HCT116 (cell line): ENCODE measurements around the gene RAB40C. TPM values are rescaled to one million over a fixed set of nuclear protein-coding genes. Genes with fewer than 3 reads are reported as not detected.

Experiments used
- ATAC-seq: fragments of 200-7000 bp; cut with Tn5 transposase; 2 replicates; pipeline ENCODE4 v1.9.1; 2020; ENCODE audit warnings: mild to moderate bottlenecking, moderate library complexity
- BruUV-seq: library from RNA; stranded (reverse); fragments of 400-500 nt; replicated peaks from 2 replicates; lab custom pipeline; 2021; lab: Mats Ljungman, UMichigan
- CTCF ChIA-PET: fragments of 300-600 bp; sonication (Branson Sonifier 250); formaldehyde crosslinking; loops from one replicate; lab custom pipeline; 2021; ENCODE audit warnings: antibody characterized with exemption; lab: Charles Lee
- POLR2A ChIA-PET: fragments of 300-600, 350-600 bp; sonication (Branson Sonifier 250); formaldehyde crosslinking; loops from one replicate; lab custom pipeline; 2021; ENCODE audit warnings: antibody characterized with exemption; lab: Charles Lee
- RAD21 ChIA-PET, 2 experiments: fragments of 300-600 bp; sonication (Branson Sonifier 250); formaldehyde crosslinking; loops; one replicate each; lab custom pipeline; 2023; ENCODE audit warnings: low total read pairs in 2 of 2; ENCODE audit not compliant: uncharacterized antibody in 2 of 2, unreplicated experiment in 2 of 2, low non-redundant PET in 1 of 2; lab: Charles Lee
- DNase-seq: peaks from one replicate; pipeline ENCODE4 v3.0.0-alpha.2; 2010; ENCODE audit warnings: low read depth, low spot score
- H2AFZ ChIP-seq: fragments of 200-600 bp; shearing (Covaris generic), sonication (generic); 2 replicates; pipeline ENCODE4 v1.6.1; 2017; ENCODE audit warnings: low read depth, mixed run types, mixed read lengths, antibody characterized with exemption, low read length; ENCODE audit not compliant: poor library complexity, severe bottlenecking
- H3K27ac ChIP-seq: 2 replicates; pipeline ENCODE4 v1.5.1; 2012; ENCODE audit warnings: low read depth, low read length
- H3K27me3 ChIP-seq: fragments of 200-600 bp; sonication (generic); 2 replicates; pipeline ENCODE4 v1.6.1; 2016; ENCODE audit warnings: mixed run types, low read length, mixed read lengths; ENCODE audit not compliant: insufficient read depth
- H3K36me3 ChIP-seq, 2 experiments: fragments of 200-500 bp in 1 of 2; fragments of 200-600 bp in 1 of 2; sonication (Bioruptor generic) in 1 of 2; sonication (generic) in 1 of 2; 2 replicates each; pipeline versions ENCODE4 v1.5.1 to v1.6.1; 2014 to 2016; ENCODE audit warnings: low read length in 2 of 2, inconsistent platforms in 1 of 2, mixed read lengths in 1 of 2, mixed run types in 1 of 2; ENCODE audit not compliant: insufficient read depth in 2 of 2, control insufficient read depth in 1 of 2
- H3K4me1 ChIP-seq, 2 experiments: fragments of 200-600 bp in 1 of 2; sonication (generic) in 1 of 2; 2 replicates each; pipeline versions ENCODE4 v1.5.1 to v1.6.1; 2012 to 2017; ENCODE audit warnings: low read length in 2 of 2, inconsistent platforms in 1 of 2, mild to moderate bottlenecking in 1 of 2, mixed read lengths in 1 of 2, mixed run types in 1 of 2, moderate library complexity in 1 of 2; ENCODE audit not compliant: insufficient read depth in 2 of 2, control insufficient read depth in 1 of 2
- H3K4me2 ChIP-seq: fragments of 200-600 bp; sonication (generic); 2 replicates; pipeline ENCODE4 v1.6.1; 2017; ENCODE audit warnings: mixed run types, low read length, mixed read lengths
- H3K4me3 ChIP-seq, 2 experiments: fragments of 200-600 bp in 1 of 2; sonication (generic) in 1 of 2; replicated peaks in 1 of 2; 2 replicates each; pipeline ENCODE4 v1.5.1; 2011 to 2016; ENCODE audit warnings: low read length in 2 of 2, control low read depth in 1 of 2, low read depth in 1 of 2, mild to moderate bottlenecking in 1 of 2, mixed read lengths in 1 of 2, mixed run types in 1 of 2
- H3K79me2 ChIP-seq: fragments of 200-600 bp; sonication (generic); 2 replicates; pipeline ENCODE4 v1.6.1; 2017; ENCODE audit warnings: mild to moderate bottlenecking, mixed run types, low read length, moderate library complexity, mixed read lengths; ENCODE audit not compliant: insufficient read depth
- H3K9ac ChIP-seq: fragments of 200-600 bp; sonication (generic); 2 replicates; pipeline ENCODE4 v1.6.1; 2016; ENCODE audit warnings: low read length, mixed read lengths
- H3K9me2 ChIP-seq: fragments of 200-600 bp; sonication (generic), shearing (Covaris generic); 2 replicates; pipeline ENCODE4 v1.6.1; 2017; ENCODE audit warnings: mixed run types, mild to moderate bottlenecking, moderate library complexity; ENCODE audit not compliant: insufficient read depth
- H3K9me3 ChIP-seq, 2 experiments: fragments of 200-500 bp in 1 of 2; fragments of 200-600 bp in 1 of 2; sonication (Bioruptor generic) in 1 of 2; sonication (generic) in 1 of 2; 2 replicates each; pipeline ENCODE4 v1.6.1; 2014 to 2017; ENCODE audit warnings: low read length in 2 of 2, mixed read lengths in 2 of 2, inconsistent platforms in 1 of 2, low read depth in 1 of 2, mild to moderate bottlenecking in 1 of 2, mixed run types in 1 of 2, moderate library complexity in 1 of 2; ENCODE audit not compliant: control insufficient read depth in 1 of 2, insufficient read depth in 1 of 2
- H4K20me1 ChIP-seq: fragments of 200-600 bp; sonication (generic), shearing (Covaris generic); 2 replicates; pipeline ENCODE4 v1.6.1; 2017; ENCODE audit warnings: mixed run types, mild to moderate bottlenecking, moderate library complexity; ENCODE audit not compliant: insufficient read depth
- ATF3 ChIP-seq: IDR thresholded peaks from 2 replicates; pipeline ENCODE4 v1.6.1; 2012
- CEBPB ChIP-seq: IDR thresholded peaks from 2 replicates; pipeline ENCODE4 v1.6.1; 2012; ENCODE audit warnings: low read depth
- EGR1 ChIP-seq: IDR thresholded peaks from 2 replicates; pipeline ENCODE4 v1.6.1; 2012; ENCODE audit warnings: low read depth
- EZH2 ChIP-seq: fragments of 200-600 bp; sonication (generic); IDR thresholded peaks from 2 replicates; pipeline ENCODE4 v1.6.1; 2017; ENCODE audit warnings: antibody characterized with exemption, mixed run types
- EZH2phosphoT487 ChIP-seq: fragments of 200-600 bp; IDR thresholded peaks from 2 replicates; pipeline ENCODE4 v1.6.1; 2018; ENCODE audit warnings: antibody characterized with exemption, borderline replicate concordance
- FOSL1 ChIP-seq: IDR thresholded peaks from 2 replicates; pipeline ENCODE4 v1.6.1; 2012; ENCODE audit warnings: low read depth
- JUND ChIP-seq: IDR thresholded peaks from 2 replicates; pipeline ENCODE4 v1.6.1; 2012
- RAD21 ChIP-seq: IDR thresholded peaks from 2 replicates; pipeline ENCODE4 v1.6.1; 2012; ENCODE audit warnings: low read depth, mild to moderate bottlenecking
- REST ChIP-seq: IDR thresholded peaks from 2 replicates; pipeline ENCODE4 v1.6.1; 2012; ENCODE audit warnings: low read depth
- YY1 ChIP-seq: IDR thresholded peaks from 2 replicates; pipeline ENCODE4 v1.6.1; 2011; ENCODE audit warnings: low read length, low read depth, moderate library complexity, mild to moderate bottlenecking; ENCODE audit not compliant: insufficient replicate concordance; ENCODE audit errors: extremely low read depth
- ZBTB33 ChIP-seq: IDR thresholded peaks from 2 replicates; pipeline ENCODE4 v1.6.1; 2011; ENCODE audit warnings: mild to moderate bottlenecking, low read length, moderate library complexity; ENCODE audit not compliant: insufficient replicate concordance; ENCODE audit errors: extremely low read depth
- ZNF274 ChIP-seq: fragments of 200-500 bp; sonication (Bioruptor generic); IDR thresholded peaks from 2 replicates; pipeline ENCODE4 v1.6.1; 2014; ENCODE audit warnings: mild to moderate bottlenecking, low read depth, low read length, inconsistent platforms
- intact Hi-C: fragments of 100-400 bp; cut with micrococcal nuclease; formaldehyde crosslinking; loops from 2 replicates; pipeline ENCODE4 v1.10.0; 2022
- total RNA-seq: library from RNA; stranded (reverse); gene quantifications from one replicate; pipeline ENCODE4 v1.2.1, GENCODE V29; 2021; ENCODE audit not compliant: unreplicated experiment

RAB40C gene
- total RNA-seq, 1 experiment from 2014 or later: 14.1 TPM

GRCh38 chr16:657487-657886 lies 67.6 kb downstream of the RAB40C start:
- no peak overlapping the region for H3K4me2 ChIP-seq
- no peaks in the 10 kb centered on the region for H4K20me1 ChIP-seq
- no peaks in the 10 kb centered on the region for H3K36me3 ChIP-seq
- TF ChIP-seq CEBPB (no peak), JUND (no peak), FOSL1 (no peak), EGR1 (no peak), ZNF274 (no peak)
- H3K9me2 ChIP-seq: no peaks in the 10 kb centered on the region
- no peak overlapping the region for H2AFZ ChIP-seq
- no peak overlapping the region for H3K27ac ChIP-seq
- H3K9ac ChIP-seq: no peak overlapping the region
- intact Hi-C loops: no loop called here
- no peak for DNase-seq
- no peak for ATAC-seq
- H3K79me2 ChIP-seq: no peaks in the 10 kb centered on the region
- ChIA-PET POLR2A (no interaction called here), CTCF (no interaction called here), RAD21 (no interaction called here)
- no peaks in the 10 kb centered on the region for H3K9me3 ChIP-seq
- H3K27me3 ChIP-seq: no peaks in the 10 kb centered on the region
- no TSS peak for BruUV-seq
- H3K4me1 ChIP-seq: peaks cover 3 to 9% of the 10 kb centered on the region in 2 experiments; a peak in 2 of 4 replicates
- H3K4me3 ChIP-seq: no peak overlapping the region

- H3K27me3 ChIP-seq: no peaks in the 10 kb centered on the region
- DNase-seq: no peak
- no peak for ATAC-seq
- no peaks in the 10 kb centered on the region for H3K9me2 ChIP-seq
- H2AFZ ChIP-seq: no peak overlapping the region
- RAD21 ChIA-PET: no interaction called here
- no peaks in the 10 kb centered on the region for H3K36me3 ChIP-seq
- peaks cover 3 to 9% of the 10 kb centered on the region in 2 experiments; a peak in 2 of 4 replicates for H3K4me1 ChIP-seq
- intact Hi-C loops: no loop called here
- CTCF ChIA-PET: interaction anchor here (2.6 kb wide), 1 partner anchor 10 kb away, joined by 13 read pairs; the partner anchor contains the start of gene WDR90
- no peaks in the 10 kb centered on the region for H4K20me1 ChIP-seq
- no peak overlapping the region for H3K4me3 ChIP-seq
- no peak overlapping the region; the same call in 1 of the 2 replicates for H3K27ac ChIP-seq
- H3K4me2 ChIP-seq: no peak overlapping the region
- POLR2A ChIA-PET: interaction anchor here (1.9 kb wide), 1 partner anchor 8 kb away, joined by 4 read pairs; no protein-coding TSS in a partner anchor
- BruUV-seq: no TSS peak
- H3K9ac ChIP-seq: no peak overlapping the region
- H3K9me3 ChIP-seq: no peaks in the 10 kb centered on the region
- H3K79me2 ChIP-seq: no peaks in the 10 kb centered on the region
- TF ChIP-seq FOSL1 (no peak), RAD21 (no peak), ZBTB33 (no peak), ATF3 (no peak), EZH2phosphoT487 (no peak), JUND (no peak), EZH2 (no peak), REST (no peak), YY1 (no peak), ZNF274 (no peak)
These were observed 69.1 kb downstream of the RAB40C start for GRCh38 chr16:658679-659571.
